ENCODE results near the gene DCLK1.

DNA sequence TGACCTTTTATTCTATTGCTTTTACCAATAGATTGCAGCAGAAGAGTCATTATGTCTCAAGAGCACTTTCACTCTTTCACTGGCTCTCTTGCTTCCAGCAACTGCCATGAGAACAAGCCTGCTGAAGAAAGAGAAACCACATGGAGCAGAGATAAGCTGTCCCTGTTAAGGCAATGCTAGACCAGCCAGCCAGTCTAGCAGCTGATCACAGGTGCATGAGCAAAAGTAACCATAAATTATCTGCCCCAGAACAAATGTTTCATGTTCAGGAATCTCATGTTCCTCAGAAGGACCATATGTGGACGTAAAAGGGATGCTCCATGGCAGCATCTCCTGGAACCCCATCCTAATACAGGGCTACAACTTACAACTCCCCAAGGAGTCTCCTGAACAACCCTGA, 20.4 kb upstream of the DCLK1 start:
- TF ChIP-seq POLR2A (IDR thresholded peaks at IDR 0.05) = no peak
- TF ChIP-seq, protein P1, sequence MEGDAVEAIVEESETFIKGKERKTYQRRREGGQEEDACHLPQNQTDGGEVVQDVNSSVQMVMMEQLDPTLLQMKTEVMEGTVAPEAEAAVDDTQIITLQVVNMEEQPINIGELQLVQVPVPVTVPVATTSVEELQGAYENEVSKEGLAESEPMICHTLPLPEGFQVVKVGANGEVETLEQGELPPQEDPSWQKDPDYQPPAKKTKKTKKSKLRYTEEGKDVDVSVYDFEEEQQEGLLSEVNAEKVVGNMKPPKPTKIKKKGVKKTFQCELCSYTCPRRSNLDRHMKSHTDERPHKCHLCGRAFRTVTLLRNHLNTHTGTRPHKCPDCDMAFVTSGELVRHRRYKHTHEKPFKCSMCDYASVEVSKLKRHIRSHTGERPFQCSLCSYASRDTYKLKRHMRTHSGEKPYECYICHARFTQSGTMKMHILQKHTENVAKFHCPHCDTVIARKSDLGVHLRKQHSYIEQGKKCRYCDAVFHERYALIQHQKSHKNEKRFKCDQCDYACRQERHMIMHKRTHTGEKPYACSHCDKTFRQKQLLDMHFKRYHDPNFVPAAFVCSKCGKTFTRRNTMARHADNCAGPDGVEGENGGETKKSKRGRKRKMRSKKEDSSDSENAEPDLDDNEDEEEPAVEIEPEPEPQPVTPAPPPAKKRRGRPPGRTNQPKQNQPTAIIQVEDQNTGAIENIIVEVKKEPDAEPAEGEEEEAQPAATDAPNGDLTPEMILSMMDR (IDR thresholded peaks at IDR 0.05) = no peak
